SU-DHL-6 (cell line): ENCODE measurements around the gene SGCA.

Experiments
- EZH2phosphoT487 ChIP-seq: fragments of 200-600 bp; sonication (generic), shearing (Covaris generic); conservative IDR thresholded peaks from 2 replicates; pipeline ENCODE4 v1.6.1; 2018; ENCODE audit warnings: mild to moderate bottlenecking, antibody characterized with exemption, low read length, moderate library complexity, mixed read lengths
- TF ChIP-seq, protein P1 (sequence below): fragments of 200-600 bp; sonication (generic); IDR thresholded peaks from one replicate; pipeline ENCODE4 v1.5.1; 2017; ENCODE audit warnings: antibody characterized with exemption, mild to moderate bottlenecking, low read length, moderate library complexity; ENCODE audit not compliant: insufficient read depth, poor library complexity, severe bottlenecking

DNA sequence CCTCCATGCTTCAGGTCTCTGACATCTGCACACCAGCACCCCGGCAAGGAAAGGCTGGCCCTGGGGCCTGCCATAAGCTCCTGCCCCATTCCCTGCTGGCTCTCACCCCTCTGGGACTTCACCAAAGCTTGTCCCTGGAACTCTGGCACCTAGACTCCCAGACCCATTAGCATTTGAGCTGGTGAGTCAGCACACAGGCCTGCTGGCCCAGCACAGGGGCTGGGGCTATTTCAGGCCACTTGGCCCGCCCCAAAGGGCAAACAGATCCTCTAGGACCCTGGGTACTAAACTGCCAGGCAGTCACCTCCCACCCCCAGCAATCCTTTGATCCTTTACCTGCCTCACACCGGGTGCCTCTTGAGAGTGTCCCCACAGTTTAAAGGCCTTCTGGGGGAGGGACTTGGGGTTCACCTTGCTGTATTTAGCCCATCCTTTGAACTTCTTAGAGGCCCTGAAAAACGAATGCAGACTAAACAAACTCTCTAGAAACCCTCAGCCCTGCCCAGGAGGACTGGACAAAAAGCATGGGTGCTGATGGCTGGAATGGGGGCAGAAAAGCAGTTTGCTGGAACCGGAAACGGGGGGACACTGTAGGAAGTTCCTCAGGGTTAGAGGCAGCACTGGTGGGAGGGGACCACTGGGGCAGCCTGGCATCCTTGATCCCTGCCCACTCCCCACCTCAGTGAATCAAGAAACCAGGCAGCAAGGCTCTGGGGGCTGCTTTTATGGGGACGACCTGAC is 32.6 kb upstream of the SGCA start:
- TF ChIP-seq, protein P1, sequence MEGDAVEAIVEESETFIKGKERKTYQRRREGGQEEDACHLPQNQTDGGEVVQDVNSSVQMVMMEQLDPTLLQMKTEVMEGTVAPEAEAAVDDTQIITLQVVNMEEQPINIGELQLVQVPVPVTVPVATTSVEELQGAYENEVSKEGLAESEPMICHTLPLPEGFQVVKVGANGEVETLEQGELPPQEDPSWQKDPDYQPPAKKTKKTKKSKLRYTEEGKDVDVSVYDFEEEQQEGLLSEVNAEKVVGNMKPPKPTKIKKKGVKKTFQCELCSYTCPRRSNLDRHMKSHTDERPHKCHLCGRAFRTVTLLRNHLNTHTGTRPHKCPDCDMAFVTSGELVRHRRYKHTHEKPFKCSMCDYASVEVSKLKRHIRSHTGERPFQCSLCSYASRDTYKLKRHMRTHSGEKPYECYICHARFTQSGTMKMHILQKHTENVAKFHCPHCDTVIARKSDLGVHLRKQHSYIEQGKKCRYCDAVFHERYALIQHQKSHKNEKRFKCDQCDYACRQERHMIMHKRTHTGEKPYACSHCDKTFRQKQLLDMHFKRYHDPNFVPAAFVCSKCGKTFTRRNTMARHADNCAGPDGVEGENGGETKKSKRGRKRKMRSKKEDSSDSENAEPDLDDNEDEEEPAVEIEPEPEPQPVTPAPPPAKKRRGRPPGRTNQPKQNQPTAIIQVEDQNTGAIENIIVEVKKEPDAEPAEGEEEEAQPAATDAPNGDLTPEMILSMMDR: no peak
- TF ChIP-seq EZH2phosphoT487: no peak
